Osteocyte (in vitro differentiated cells): ENCODE results near the gene GTSF1L. TPM values are rescaled to one million over a fixed set of nuclear protein-coding genes. Genes with fewer than 3 reads are reported as not detected.

Source experiments
- DNase-seq: peaks from one replicate; pipeline ENCODE4 v3.0.0; 2021; ENCODE audit warnings: mixed read lengths; ENCODE audit not compliant: unreplicated experiment; ENCODE audit errors: extremely low spot score
- H3K27ac Mint-ChIP-seq: one replicate; pipeline ENCODE4 v1.8.0; 2021; ENCODE audit warnings: mild to moderate bottlenecking, mixed read lengths; ENCODE audit not compliant: unreplicated experiment
- H3K27me3 Mint-ChIP-seq: one replicate; pipeline ENCODE4 v1.8.0; 2021; ENCODE audit warnings: mixed read lengths; ENCODE audit not compliant: unreplicated experiment
- H3K36me3 Mint-ChIP-seq: one replicate; pipeline ENCODE4 v1.8.0; 2021; ENCODE audit warnings: mixed read lengths; ENCODE audit not compliant: unreplicated experiment
- H3K4me1 Mint-ChIP-seq: one replicate; pipeline ENCODE4 v1.8.0; 2021; ENCODE audit warnings: mixed read lengths; ENCODE audit not compliant: unreplicated experiment
- H3K4me3 Mint-ChIP-seq: one replicate; pipeline ENCODE4 v1.8.0; 2021; ENCODE audit warnings: mild to moderate bottlenecking, moderate library complexity, mixed read lengths; ENCODE audit not compliant: unreplicated experiment
- H3K9me3 Mint-ChIP-seq: one replicate; pipeline ENCODE4 v1.8.0; 2021; ENCODE audit warnings: mixed read lengths; ENCODE audit not compliant: unreplicated experiment
- CTCF ChIP-seq: fragments of 200-600 bp; sonication (generic); IDR thresholded peaks from 2 replicates; pipeline ENCODE4 v1.5.0; 2021; ENCODE audit warnings: antibody characterized with exemption, mild to moderate bottlenecking, moderate library complexity
- total RNA-seq: library from RNA; stranded (reverse); gene quantifications from 2 replicates; pipeline ENCODE4 v1.2.1, GENCODE V29; 2021

Gene GTSF1L
- total RNA-seq, 1 donor from 2014 or later: not detected

GRCh38 chr20:43726333-43726732 is 469 bp downstream of the GTSF1L start:
- Mint-ChIP-seq H3K36me3 (no peaks in the 10 kb centered on the region), H3K27ac (no peak overlapping the region), H3K4me3 (no peak overlapping the region), H3K4me1 (no peaks in the 10 kb centered on the region), H3K9me3 (no peaks in the 10 kb centered on the region), H3K27me3 (peaks cover 7% of the 10 kb centered on the region)
- TF ChIP-seq CTCF: no peak
- no peak for DNase-seq

- H3K4me3 Mint-ChIP-seq: no peak overlapping the region
- DNase-seq: no peak
- H3K4me1 Mint-ChIP-seq: no peaks in the 10 kb centered on the region
- TF ChIP-seq CTCF: no peak
- no peaks in the 10 kb centered on the region for H3K36me3 Mint-ChIP-seq
- H3K27ac Mint-ChIP-seq: no peak overlapping the region
- no peaks in the 10 kb centered on the region for H3K9me3 Mint-ChIP-seq
- H3K27me3 Mint-ChIP-seq: peaks cover 6% of the 10 kb centered on the region
These were observed 1.1 kb downstream of the GTSF1L start for GRCh38 chr20:43725666-43726065.

GRCh38 chr20:43724383-43724782 is 2.4 kb downstream of the GTSF1L start:
- Mint-ChIP-seq H3K27ac (no peak overlapping the region), H3K27me3 (peaks cover 4% of the 10 kb centered on the region), H3K9me3 (no peaks in the 10 kb centered on the region), H3K36me3 (no peaks in the 10 kb centered on the region), H3K4me3 (no peak overlapping the region), H3K4me1 (no peaks in the 10 kb centered on the region)
- DNase-seq: no peak
- TF ChIP-seq CTCF: no peak

GRCh38 chr20:43723735-43724134 is 3.1 kb downstream of the GTSF1L start:
- DNase-seq: no peak
- Mint-ChIP-seq H3K9me3 (no peaks in the 10 kb centered on the region), H3K27ac (no peak overlapping the region), H3K4me3 (no peak overlapping the region), H3K36me3 (no peaks in the 10 kb centered on the region), H3K27me3 (peaks cover 4% of the 10 kb centered on the region), H3K4me1 (no peaks in the 10 kb centered on the region)
- no peak for TF ChIP-seq CTCF

- no peaks in the 10 kb centered on the region for H3K36me3 Mint-ChIP-seq
- no peak for TF ChIP-seq CTCF
- H3K4me3 Mint-ChIP-seq: no peak overlapping the region
- peaks cover 4% of the 10 kb centered on the region for H3K27me3 Mint-ChIP-seq
- H3K9me3 Mint-ChIP-seq: no peaks in the 10 kb centered on the region
- no peak overlapping the region for H3K27ac Mint-ChIP-seq
- DNase-seq: no peak
- no peaks in the 10 kb centered on the region for H3K4me1 Mint-ChIP-seq
These were observed 3.6 kb downstream of the GTSF1L start for GRCh38 chr20:43723186-43723585.
